ENCODE results near the gene TKT.

DNA sequence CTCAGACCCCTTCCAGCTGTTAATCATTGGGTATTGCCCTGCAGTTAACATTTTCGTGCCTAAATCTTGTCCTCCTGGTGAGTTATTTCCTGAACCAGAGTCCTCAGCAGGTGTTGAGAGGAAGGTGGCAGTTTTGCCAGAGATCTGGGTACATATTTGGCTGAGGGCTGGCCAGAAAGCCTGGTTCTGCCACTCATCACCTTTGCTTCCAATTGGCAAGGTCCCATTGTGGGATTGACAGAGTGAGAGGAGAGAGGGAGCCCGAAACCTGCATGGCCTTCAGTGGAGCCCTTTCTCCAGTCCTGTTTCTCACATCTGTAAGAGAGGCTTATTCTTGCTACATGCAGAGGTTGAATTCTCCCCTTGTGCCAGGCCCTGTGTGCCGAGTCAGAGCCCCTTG, 8.9 kb upstream of the TKT start:
- no peak for TF ChIP-seq KLF6 (CRISPR knock-in tag; IDR thresholded peaks at IDR 0.05)
- no peak for TF ChIP-seq GLI4 (CRISPR knock-in tag; IDR thresholded peaks at IDR 0.05; ENCODE audit: borderline replicate concordance)
- no peak for TF ChIP-seq RFX5 (IDR thresholded peaks at IDR 0.05; ENCODE audit: low read depth, low read length)
- TF ChIP-seq, protein P1, sequence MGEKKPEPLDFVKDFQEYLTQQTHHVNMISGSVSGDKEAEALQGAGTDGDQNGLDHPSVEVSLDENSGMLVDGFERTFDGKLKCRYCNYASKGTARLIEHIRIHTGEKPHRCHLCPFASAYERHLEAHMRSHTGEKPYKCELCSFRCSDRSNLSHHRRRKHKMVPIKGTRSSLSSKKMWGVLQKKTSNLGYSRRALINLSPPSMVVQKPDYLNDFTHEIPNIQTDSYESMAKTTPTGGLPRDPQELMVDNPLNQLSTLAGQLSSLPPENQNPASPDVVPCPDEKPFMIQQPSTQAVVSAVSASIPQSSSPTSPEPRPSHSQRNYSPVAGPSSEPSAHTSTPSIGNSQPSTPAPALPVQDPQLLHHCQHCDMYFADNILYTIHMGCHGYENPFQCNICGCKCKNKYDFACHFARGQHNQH (CRISPR knock-in tag; IDR thresholded peaks at IDR 0.05), result no peak
- TF ChIP-seq, protein P2, sequence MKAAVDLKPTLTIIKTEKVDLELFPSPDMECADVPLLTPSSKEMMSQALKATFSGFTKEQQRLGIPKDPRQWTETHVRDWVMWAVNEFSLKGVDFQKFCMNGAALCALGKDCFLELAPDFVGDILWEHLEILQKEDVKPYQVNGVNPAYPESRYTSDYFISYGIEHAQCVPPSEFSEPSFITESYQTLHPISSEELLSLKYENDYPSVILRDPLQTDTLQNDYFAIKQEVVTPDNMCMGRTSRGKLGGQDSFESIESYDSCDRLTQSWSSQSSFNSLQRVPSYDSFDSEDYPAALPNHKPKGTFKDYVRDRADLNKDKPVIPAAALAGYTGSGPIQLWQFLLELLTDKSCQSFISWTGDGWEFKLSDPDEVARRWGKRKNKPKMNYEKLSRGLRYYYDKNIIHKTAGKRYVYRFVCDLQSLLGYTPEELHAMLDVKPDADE (CRISPR knock-in tag; IDR thresholded peaks at IDR 0.05), result no peak
- TF ChIP-seq ZNF430 (CRISPR knock-in tag; IDR thresholded peaks at IDR 0.05), result no peak
- TF ChIP-seq CBX5 (CRISPR knock-in tag; IDR thresholded peaks at IDR 0.05; ENCODE audit: borderline replicate concordance), result no peak
- TF ChIP-seq, protein P3, sequence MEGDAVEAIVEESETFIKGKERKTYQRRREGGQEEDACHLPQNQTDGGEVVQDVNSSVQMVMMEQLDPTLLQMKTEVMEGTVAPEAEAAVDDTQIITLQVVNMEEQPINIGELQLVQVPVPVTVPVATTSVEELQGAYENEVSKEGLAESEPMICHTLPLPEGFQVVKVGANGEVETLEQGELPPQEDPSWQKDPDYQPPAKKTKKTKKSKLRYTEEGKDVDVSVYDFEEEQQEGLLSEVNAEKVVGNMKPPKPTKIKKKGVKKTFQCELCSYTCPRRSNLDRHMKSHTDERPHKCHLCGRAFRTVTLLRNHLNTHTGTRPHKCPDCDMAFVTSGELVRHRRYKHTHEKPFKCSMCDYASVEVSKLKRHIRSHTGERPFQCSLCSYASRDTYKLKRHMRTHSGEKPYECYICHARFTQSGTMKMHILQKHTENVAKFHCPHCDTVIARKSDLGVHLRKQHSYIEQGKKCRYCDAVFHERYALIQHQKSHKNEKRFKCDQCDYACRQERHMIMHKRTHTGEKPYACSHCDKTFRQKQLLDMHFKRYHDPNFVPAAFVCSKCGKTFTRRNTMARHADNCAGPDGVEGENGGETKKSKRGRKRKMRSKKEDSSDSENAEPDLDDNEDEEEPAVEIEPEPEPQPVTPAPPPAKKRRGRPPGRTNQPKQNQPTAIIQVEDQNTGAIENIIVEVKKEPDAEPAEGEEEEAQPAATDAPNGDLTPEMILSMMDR (CRISPR knock-in tag; IDR thresholded peaks at IDR 0.05), result no peak
- TF ChIP-seq, protein P4, sequence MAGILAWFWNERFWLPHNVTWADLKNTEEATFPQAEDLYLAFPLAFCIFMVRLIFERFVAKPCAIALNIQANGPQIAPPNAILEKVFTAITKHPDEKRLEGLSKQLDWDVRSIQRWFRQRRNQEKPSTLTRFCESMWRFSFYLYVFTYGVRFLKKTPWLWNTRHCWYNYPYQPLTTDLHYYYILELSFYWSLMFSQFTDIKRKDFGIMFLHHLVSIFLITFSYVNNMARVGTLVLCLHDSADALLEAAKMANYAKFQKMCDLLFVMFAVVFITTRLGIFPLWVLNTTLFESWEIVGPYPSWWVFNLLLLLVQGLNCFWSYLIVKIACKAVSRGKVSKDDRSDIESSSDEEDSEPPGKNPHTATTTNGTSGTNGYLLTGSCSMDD (CRISPR knock-in tag; IDR thresholded peaks at IDR 0.05), result no peak
- TF ChIP-seq ELF1 (CRISPR knock-in tag; IDR thresholded peaks at IDR 0.05), result no peak
- TF ChIP-seq, protein P5, sequence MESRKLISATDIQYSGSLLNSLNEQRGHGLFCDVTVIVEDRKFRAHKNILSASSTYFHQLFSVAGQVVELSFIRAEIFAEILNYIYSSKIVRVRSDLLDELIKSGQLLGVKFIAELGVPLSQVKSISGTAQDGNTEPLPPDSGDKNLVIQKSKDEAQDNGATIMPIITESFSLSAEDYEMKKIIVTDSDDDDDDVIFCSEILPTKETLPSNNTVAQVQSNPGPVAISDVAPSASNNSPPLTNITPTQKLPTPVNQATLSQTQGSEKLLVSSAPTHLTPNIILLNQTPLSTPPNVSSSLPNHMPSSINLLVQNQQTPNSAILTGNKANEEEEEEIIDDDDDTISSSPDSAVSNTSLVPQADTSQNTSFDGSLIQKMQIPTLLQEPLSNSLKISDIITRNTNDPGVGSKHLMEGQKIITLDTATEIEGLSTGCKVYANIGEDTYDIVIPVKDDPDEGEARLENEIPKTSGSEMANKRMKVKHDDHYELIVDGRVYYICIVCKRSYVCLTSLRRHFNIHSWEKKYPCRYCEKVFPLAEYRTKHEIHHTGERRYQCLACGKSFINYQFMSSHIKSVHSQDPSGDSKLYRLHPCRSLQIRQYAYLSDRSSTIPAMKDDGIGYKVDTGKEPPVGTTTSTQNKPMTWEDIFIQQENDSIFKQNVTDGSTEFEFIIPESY (CRISPR knock-in tag; IDR thresholded peaks at IDR 0.05), result no peak
- no peak for TF ChIP-seq PCBP2 (optimal IDR thresholded peaks at IDR 0.05; ENCODE audit: low read depth, low read length, poor library complexity, severe bottlenecking)
- TF ChIP-seq ZNF317 (CRISPR knock-in tag; IDR thresholded peaks at IDR 0.05), result no peak
